A549 (cell line): ENCODE results near the gene AKR7A2.

Experiments used
- CTCF ChIP-seq: fragments of >200 bp; sonication (Bioruptor Twin); formaldehyde crosslinking; IDR thresholded peaks from 3 replicates; pipeline ENCODE4 v1.5.1; 2016
- EP300 ChIP-seq, 2 experiments: fragments of >200 bp; sonication (Bioruptor Twin); formaldehyde crosslinking; IDR thresholded peaks; 2 replicates in 1 of 2; 3 replicates in 1 of 2; pipeline ENCODE4 v1.6.1; 2016 to 2017
- HOXA7 ChIP-seq: fragments of 250-450 bp; sonication (Bioruptor Pico); IDR thresholded peaks from 2 replicates; pipeline ENCODE4 v1.5.0; 2020; ENCODE audit warnings: mild to moderate bottlenecking, moderate library complexity
- MYC ChIP-seq: IDR thresholded peaks from 2 replicates; pipeline ENCODE4 v1.6.1; 2012; ENCODE audit warnings: mild to moderate bottlenecking, inconsistent platforms, low read length, improper control_type of control experiment, borderline replicate concordance
- ZFP36 ChIP-seq: fragments of 450-650 bp; IDR thresholded peaks from 2 replicates; pipeline ENCODE4 v1.6.1; 2014; ENCODE audit warnings: borderline replicate concordance; ENCODE audit not compliant: partially characterized antibody

GRCh38 chr1:19325368-19325957 is 13.5 kb upstream of the AKR7A2 start:
- TF ChIP-seq MYC = no peak
- no peak for TF ChIP-seq CTCF
- no peak for TF ChIP-seq EP300 (IDR thresholded peaks at IDR 0.05)
- no peak for TF ChIP-seq HOXA7
- TF ChIP-seq ZFP36 = no peak
